SK-N-SH (cell line): ENCODE data around the gene ATG7. TPM values are rescaled to one million over a fixed set of nuclear protein-coding genes. Genes with fewer than 3 reads are reported as not detected.
A peak's percentile ranks its signal among the peaks of the same experiment; 100 is the strongest.

Experiments
- CTCF ChIA-PET: fragments of 300-600, 350-600 bp; formaldehyde crosslinking; extraction: SDS; loops from one replicate; lab custom pipeline; 2021; lab: Yijun Ruan, JAX
- POLR2A ChIA-PET: fragments of 350-600 bp; sonication (Branson Sonifier 250); formaldehyde crosslinking; extraction: SDS; loops from one replicate; lab custom pipeline; 2020; ENCODE audit warnings: antibody characterized with exemption, inconsistent platforms; lab: Yijun Ruan, JAX
- DNase-seq: peaks from one replicate; pipeline ENCODE4 v3.0.0; 2012
- H2AFZ ChIP-seq: fragments of 200-600 bp; sonication (generic); 2 replicates; pipeline ENCODE4 v1.8.1; 2016; ENCODE audit warnings: antibody characterized with exemption, mild to moderate bottlenecking, low read depth
- H3F3A ChIP-seq: fragments of 200-600 bp; sonication (generic); replicated peaks from 2 replicates; pipeline ENCODE3; 2016; ENCODE audit warnings: antibody characterized with exemption, mild to moderate bottlenecking; ENCODE audit not compliant: insufficient read depth
- H3K27ac ChIP-seq, 2 experiments: fragments of 200-500 bp in 1 of 2; fragments of 200-600 bp in 1 of 2; sonication (Bioruptor generic) in 1 of 2; sonication (generic), shearing (Covaris generic) in 1 of 2; 2 replicates each; pipeline versions ENCODE4 v1.5.1 to v1.6.1; 2014 to 2016; ENCODE audit warnings: low read depth in 2 of 2, inconsistent platforms in 1 of 2, low read length in 1 of 2, mild to moderate bottlenecking in 1 of 2, mixed read lengths in 1 of 2
- H3K27me3 ChIP-seq: fragments of 200-600 bp; sonication (generic), shearing (Covaris generic); 2 replicates; pipeline ENCODE4 v1.6.1; 2016; ENCODE audit warnings: mixed run types; ENCODE audit not compliant: insufficient read depth
- H3K36me3 ChIP-seq, 2 experiments: fragments of 200-500 bp in 1 of 2; fragments of 200-600 bp in 1 of 2; sonication (Bioruptor generic) in 1 of 2; sonication (generic) in 1 of 2; replicated peaks in 1 of 2; 2 replicates each; pipeline versions ENCODE3 to v1.5.1; 2014 to 2016; ENCODE audit warnings: low read length in 1 of 2, mild to moderate bottlenecking in 1 of 2; ENCODE audit not compliant: insufficient read depth in 2 of 2, control insufficient read depth in 1 of 2
- H3K4me1 ChIP-seq, 2 experiments: fragments of 200-500 bp in 1 of 2; fragments of 200-600 bp in 1 of 2; sonication (Bioruptor generic) in 1 of 2; sonication (generic), shearing (Covaris generic) in 1 of 2; 2 replicates each; pipeline versions ENCODE4 v1.5.1 to v1.6.1; 2014 to 2016; ENCODE audit warnings: low read depth in 1 of 2, low read length in 1 of 2, mixed run types in 1 of 2; ENCODE audit not compliant: insufficient read depth in 2 of 2, control insufficient read depth in 1 of 2
- H3K4me2 ChIP-seq: fragments of 200-600 bp; sonication (generic), shearing (Covaris generic); 2 replicates; pipeline ENCODE4 v1.6.1; 2017; ENCODE audit warnings: mixed run types
- H3K4me3 ChIP-seq, 2 experiments: fragments of 200-500 bp in 1 of 2; fragments of 200-600 bp in 1 of 2; sonication (Bioruptor generic) in 1 of 2; sonication (generic), shearing (Covaris generic) in 1 of 2; 2 replicates each; pipeline versions ENCODE4 v1.5.1 to v1.8.1; 2014 to 2016; ENCODE audit warnings: low read depth in 2 of 2, inconsistent platforms in 1 of 2, low read length in 1 of 2, mild to moderate bottlenecking in 1 of 2, mixed read lengths in 1 of 2, moderate library complexity in 1 of 2
- H3K79me2 ChIP-seq: fragments of 200-600 bp; sonication (generic); 2 replicates; pipeline ENCODE4 v1.8.1; 2017; ENCODE audit warnings: mild to moderate bottlenecking; ENCODE audit not compliant: insufficient read depth
- H3K9ac ChIP-seq: fragments of 200-600 bp; sonication (generic); 2 replicates; pipeline ENCODE4 v1.6.1; 2017; ENCODE audit warnings: mixed run types
- H3K9me2 ChIP-seq: fragments of 200-600 bp; sonication (generic); 2 replicates; pipeline ENCODE4 v1.6.1; 2017; ENCODE audit warnings: mixed run types
- H3K9me3 ChIP-seq: fragments of 200-600 bp; sonication (generic); 2 replicates; pipeline ENCODE4 v1.6.1; 2017; ENCODE audit warnings: mixed run types, mild to moderate bottlenecking, moderate library complexity
- H4K20me1 ChIP-seq: fragments of 200-600 bp; sonication (generic); 2 replicates; pipeline ENCODE4 v1.6.1; 2017; ENCODE audit warnings: mild to moderate bottlenecking, mixed run types; ENCODE audit not compliant: insufficient read depth
- CHD2 ChIP-seq: fragments of 150-350 bp; IDR thresholded peaks from 2 replicates; pipeline ENCODE4 v1.6.1; 2018; ENCODE audit warnings: low read length; ENCODE audit not compliant: partially characterized antibody
- JUND ChIP-seq: IDR thresholded peaks from 2 replicates; pipeline ENCODE4 v1.4.0; 2012
- NFIC ChIP-seq: IDR thresholded peaks from 2 replicates; pipeline ENCODE4 v1.4.0; 2012; ENCODE audit warnings: borderline replicate concordance
- RXRA ChIP-seq: IDR thresholded peaks from 2 replicates; pipeline ENCODE4 v1.4.0; 2012; ENCODE audit warnings: low read depth, mild to moderate bottlenecking, borderline replicate concordance
- TAF1 ChIP-seq: IDR thresholded peaks from 2 replicates; pipeline ENCODE4 v1.6.1; 2012; ENCODE audit warnings: low read depth, mild to moderate bottlenecking, low read length, moderate library complexity, borderline replicate concordance
- TCF12 ChIP-seq: IDR thresholded peaks from 2 replicates; pipeline ENCODE4 v1.4.0; 2012
- whole genome bisulfite sequencing: methylation state at CpG from one replicate; pipeline ENCODE4 v1.1.6; 2017; ENCODE audit warnings: low lambda C conversion rate; 5-methylcytosine and 5-hydroxymethylcytosine counted together
- polyA plus RNA-seq, 3 experiments: library from polyadenylated mRNA; depleted of rRNA; stranded (reverse); fragments of >200 nt; gene quantifications; 2 replicates each; pipeline ENCODE4 v1.2.3, GENCODE V29; 2012
- TF ChIP-seq, protein P1 (sequence below): IDR thresholded peaks from 2 replicates; pipeline ENCODE4 v1.4.0; 2012; ENCODE audit warnings: low read depth
- TF ChIP-seq, protein P2 (sequence below): fragments of 200-600 bp; sonication (generic); IDR thresholded peaks from 2 replicates; pipeline ENCODE4 v1.6.1; 2017; ENCODE audit warnings: antibody characterized with exemption, mild to moderate bottlenecking, moderate library complexity
- TF ChIP-seq, protein P3 (sequence below): fragments of 150-350 bp; IDR thresholded peaks from 2 replicates; pipeline ENCODE4 v1.6.1; 2017; ENCODE audit warnings: antibody characterized with exemption, low read length, low read depth, borderline replicate concordance
- TF ChIP-seq, protein P4 (sequence below): fragments of 150-350 bp; IDR thresholded peaks from 2 replicates; pipeline ENCODE4 v1.6.1; 2016; ENCODE audit warnings: mild to moderate bottlenecking, low read depth, low read length

The ATG7 gene
- polyA plus RNA-seq, 1 of the 3 experiments (the other 2 are of a cell fraction) = 29.5 TPM

DNA sequence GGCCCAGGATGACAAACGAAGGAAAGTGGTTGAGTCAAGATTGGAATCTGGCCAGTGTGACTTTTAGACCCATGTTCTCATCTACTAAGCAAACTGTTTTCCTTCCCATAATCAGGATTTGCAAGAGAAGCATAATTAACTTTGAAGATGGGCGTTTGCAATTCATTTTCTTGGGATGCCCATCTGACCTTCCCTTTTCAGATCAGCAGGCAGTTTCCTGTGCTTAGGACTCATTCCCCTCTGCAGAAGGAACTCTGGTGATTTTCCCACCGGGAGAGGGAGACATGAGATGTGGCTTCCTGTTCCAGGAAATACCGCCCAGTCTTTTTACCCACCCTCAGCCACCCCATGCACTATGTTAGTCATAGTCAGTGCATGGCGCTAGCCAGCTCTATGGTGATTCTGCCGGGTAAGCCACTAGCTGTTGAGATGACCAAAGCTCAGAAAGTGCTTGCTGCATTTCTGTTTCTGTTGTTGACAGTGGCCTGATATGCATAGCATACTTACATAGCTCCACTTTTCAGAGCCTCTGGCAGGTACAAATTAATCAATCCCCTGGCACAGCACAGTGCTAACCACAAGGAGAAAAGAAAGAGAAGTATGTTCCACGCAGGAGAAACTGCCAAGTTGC lies 242.1 kb downstream of the ATG7 start (continued):
- TF ChIP-seq TCF12 = peak; percentile 60; the same call in 1 of the 2 replicates
- TF ChIP-seq JUND = peak; percentile 33; the same call in 1 of the 2 replicates
- TF ChIP-seq RXRA = 0 out of 2 replicates have a peak, but pooled peaks have one; percentile 21
- no peak for TF ChIP-seq CHD2
- TF ChIP-seq, protein P1, sequence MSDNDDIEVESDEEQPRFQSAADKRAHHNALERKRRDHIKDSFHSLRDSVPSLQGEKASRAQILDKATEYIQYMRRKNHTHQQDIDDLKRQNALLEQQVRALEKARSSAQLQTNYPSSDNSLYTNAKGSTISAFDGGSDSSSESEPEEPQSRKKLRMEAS = peak; percentile 39; the same call in 1 of the 2 replicates
- TF ChIP-seq, all 33 proteins: peak for 12

DNA sequence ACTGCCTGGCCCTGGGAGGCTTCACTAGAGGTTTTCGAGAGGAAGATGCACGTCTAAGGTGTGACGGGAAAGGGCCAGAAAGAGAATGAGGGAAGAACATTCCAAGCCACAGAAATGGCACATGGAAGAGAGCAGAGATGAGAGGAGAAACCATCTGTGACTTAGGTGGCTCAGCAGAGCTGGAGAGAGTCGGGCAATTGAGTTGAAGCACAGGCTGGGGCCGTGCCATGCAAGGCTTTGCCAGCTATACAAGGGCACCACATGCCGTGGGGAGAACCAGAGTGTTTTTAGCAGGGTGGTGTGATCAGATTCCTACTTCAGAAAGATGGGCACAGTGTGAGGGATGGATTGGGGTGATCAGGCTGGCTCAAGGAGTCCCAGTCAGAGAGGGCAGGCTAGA lies 245.4 kb downstream of the ATG7 start:
- ChIA-PET POLR2A (no interaction called here), CTCF (no interaction called here)
- Histone ChIP-seq H2AFZ (no peak overlapping the region), H3F3A (peaks cover 14% of the 10 kb centered on the region), H3K79me2 (no peaks in the 10 kb centered on the region), H3K36me3 (no peaks in the 10 kb centered on the region), H4K20me1 (no peaks in the 10 kb centered on the region), H3K9me3 (no peaks in the 10 kb centered on the region), H3K9ac (no peak overlapping the region), H3K4me2 (no peak overlapping the region), H3K4me3 (no peak overlapping the region), H3K27ac (no peak overlapping the region), H3K4me1 (peaks cover 5 to 18% of the 10 kb centered on the region in 2 experiments; a peak in 3 of 4 replicates), H3K27me3 (no peaks in the 10 kb centered on the region), H3K9me2 (no peaks in the 10 kb centered on the region)
- TF ChIP-seq, protein P2, sequence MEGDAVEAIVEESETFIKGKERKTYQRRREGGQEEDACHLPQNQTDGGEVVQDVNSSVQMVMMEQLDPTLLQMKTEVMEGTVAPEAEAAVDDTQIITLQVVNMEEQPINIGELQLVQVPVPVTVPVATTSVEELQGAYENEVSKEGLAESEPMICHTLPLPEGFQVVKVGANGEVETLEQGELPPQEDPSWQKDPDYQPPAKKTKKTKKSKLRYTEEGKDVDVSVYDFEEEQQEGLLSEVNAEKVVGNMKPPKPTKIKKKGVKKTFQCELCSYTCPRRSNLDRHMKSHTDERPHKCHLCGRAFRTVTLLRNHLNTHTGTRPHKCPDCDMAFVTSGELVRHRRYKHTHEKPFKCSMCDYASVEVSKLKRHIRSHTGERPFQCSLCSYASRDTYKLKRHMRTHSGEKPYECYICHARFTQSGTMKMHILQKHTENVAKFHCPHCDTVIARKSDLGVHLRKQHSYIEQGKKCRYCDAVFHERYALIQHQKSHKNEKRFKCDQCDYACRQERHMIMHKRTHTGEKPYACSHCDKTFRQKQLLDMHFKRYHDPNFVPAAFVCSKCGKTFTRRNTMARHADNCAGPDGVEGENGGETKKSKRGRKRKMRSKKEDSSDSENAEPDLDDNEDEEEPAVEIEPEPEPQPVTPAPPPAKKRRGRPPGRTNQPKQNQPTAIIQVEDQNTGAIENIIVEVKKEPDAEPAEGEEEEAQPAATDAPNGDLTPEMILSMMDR = no peak
- TF ChIP-seq RXRA (no peak), NFIC (no peak), TAF1 (no peak)
- TF ChIP-seq, protein P3, sequence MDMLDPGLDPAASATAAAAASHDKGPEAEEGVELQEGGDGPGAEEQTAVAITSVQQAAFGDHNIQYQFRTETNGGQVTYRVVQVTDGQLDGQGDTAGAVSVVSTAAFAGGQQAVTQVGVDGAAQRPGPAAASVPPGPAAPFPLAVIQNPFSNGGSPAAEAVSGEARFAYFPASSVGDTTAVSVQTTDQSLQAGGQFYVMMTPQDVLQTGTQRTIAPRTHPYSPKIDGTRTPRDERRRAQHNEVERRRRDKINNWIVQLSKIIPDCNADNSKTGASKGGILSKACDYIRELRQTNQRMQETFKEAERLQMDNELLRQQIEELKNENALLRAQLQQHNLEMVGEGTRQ = no peak
- TF ChIP-seq, protein P4, sequence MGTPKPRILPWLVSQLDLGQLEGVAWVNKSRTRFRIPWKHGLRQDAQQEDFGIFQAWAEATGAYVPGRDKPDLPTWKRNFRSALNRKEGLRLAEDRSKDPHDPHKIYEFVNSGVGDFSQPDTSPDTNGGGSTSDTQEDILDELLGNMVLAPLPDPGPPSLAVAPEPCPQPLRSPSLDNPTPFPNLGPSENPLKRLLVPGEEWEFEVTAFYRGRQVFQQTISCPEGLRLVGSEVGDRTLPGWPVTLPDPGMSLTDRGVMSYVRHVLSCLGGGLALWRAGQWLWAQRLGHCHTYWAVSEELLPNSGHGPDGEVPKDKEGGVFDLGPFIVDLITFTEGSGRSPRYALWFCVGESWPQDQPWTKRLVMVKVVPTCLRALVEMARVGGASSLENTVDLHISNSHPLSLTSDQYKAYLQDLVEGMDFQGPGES = no peak
- 96% methylated on average over 6 of the region's 6 CpGs for WGBS
- DNase-seq = no peak

DNA sequence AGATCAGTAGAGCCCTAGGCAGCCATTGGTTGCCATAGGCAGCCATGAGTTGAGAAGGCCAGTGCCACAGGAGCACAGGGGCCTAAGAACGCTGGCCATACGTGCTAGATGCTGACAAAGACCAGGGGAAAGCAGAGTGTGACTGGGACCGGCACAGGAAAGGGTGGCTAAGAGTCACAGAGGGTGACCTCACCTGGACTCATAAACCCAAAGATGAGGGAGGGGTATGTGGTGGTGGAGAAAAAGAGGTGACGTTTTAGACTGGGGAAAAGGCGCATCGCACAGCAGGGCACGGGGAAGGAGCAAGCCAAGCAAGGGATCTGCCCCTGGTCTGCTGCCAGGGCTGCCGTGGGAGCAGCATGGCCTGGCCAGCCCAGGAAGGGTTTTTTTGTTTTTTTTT lies 249.0 kb downstream of the ATG7 start:
- DNase-seq = no peak
- Histone ChIP-seq H3K9ac (no peak overlapping the region), H3K36me3 (no peaks in the 10 kb centered on the region), H3K79me2 (no peaks in the 10 kb centered on the region), H3F3A (peaks cover 3% of the 10 kb centered on the region), H4K20me1 (no peaks in the 10 kb centered on the region), H3K27ac (no peak overlapping the region), H3K4me1 (peaks cover 0 to 8% of the 10 kb centered on the region in 2 experiments; a peak in 1 of 4 replicates), H3K9me2 (no peaks in the 10 kb centered on the region), H3K9me3 (no peaks in the 10 kb centered on the region), H3K4me3 (no peak overlapping the region), H3K4me2 (no peak overlapping the region), H3K27me3 (no peaks in the 10 kb centered on the region), H2AFZ (no peak overlapping the region)
- WGBS = 94% methylated on average over 8 of the region's 8 CpGs
- TF ChIP-seq, protein P4 = no peak
- CTCF ChIA-PET = no interaction called here
- POLR2A ChIA-PET = no interaction called here
